ENCODE measurements around the gene PRR5.

- TF ChIP-seq CTCF (IDR thresholded peaks at IDR 0.05): no peak
- no peak for TF ChIP-seq POLR2A (IDR thresholded peaks at IDR 0.05)
- TF ChIP-seq POLR2AphosphoS5 (IDR thresholded peaks at IDR 0.05): no peak
Measured at GRCh38 chr22:44765571-44766285, 63.7 kb downstream of the PRR5 start.
